ENCODE measurements around the gene KRT1. TPM values are rescaled to one million over a fixed set of nuclear protein-coding genes. Genes with fewer than 3 reads are reported as not detected.

Gene KRT1
- total and polyA plus RNA-seq, 2 experiments from 2014 or later: not detected

- WGBS, 2 experiments (ENCODE audit: low coverage in 1 of 2, low lambda C conversion rate in 2 of 2, missing lambda C conversion rate in 2 of 2): 1 to 2% methylated on average over 2 of the region's 2 CpGs
- Histone ChIP-seq H3K9me3 (ENCODE audit: low read depth) (no peaks in the 10 kb centered on the region), H3K4me3 (no peak overlapping the region), H2AFZ (no peak overlapping the region), H3K79me2 (ENCODE audit: insufficient read depth) (no peaks in the 10 kb centered on the region), H3F3A (ENCODE audit: insufficient read depth) (no peaks in the 10 kb centered on the region), H3K36me3 (ENCODE audit: low read depth) (no peaks in the 10 kb centered on the region), H4K20me1 (ENCODE audit: insufficient read depth) (no peaks in the 10 kb centered on the region), H3K27me3 (replicated peaks; ENCODE audit: insufficient read depth) (peaks cover 63% of the 10 kb centered on the region), H3K27ac (no peak overlapping the region), H3K9me2 (ENCODE audit: insufficient read depth) (no peaks in the 10 kb centered on the region), H3K9ac (no peak overlapping the region), H3K4me1 (ENCODE audit: insufficient read depth) (no peaks in the 10 kb centered on the region), H3K4me2 (ENCODE audit: unreplicated experiment) (no peak overlapping the region)
- in situ Hi-C loops (cut with MboI): no loop called here
- TF ChIP-seq EZH2 (IDR thresholded peaks at IDR 0.05; ENCODE audit: insufficient read depth, poor library complexity, severe bottlenecking): no peak
- DNase-seq: no peak
Measured at GRCh38 chr12:52682381-52682660, 2.1 kb upstream of the KRT1 start.

DNA sequence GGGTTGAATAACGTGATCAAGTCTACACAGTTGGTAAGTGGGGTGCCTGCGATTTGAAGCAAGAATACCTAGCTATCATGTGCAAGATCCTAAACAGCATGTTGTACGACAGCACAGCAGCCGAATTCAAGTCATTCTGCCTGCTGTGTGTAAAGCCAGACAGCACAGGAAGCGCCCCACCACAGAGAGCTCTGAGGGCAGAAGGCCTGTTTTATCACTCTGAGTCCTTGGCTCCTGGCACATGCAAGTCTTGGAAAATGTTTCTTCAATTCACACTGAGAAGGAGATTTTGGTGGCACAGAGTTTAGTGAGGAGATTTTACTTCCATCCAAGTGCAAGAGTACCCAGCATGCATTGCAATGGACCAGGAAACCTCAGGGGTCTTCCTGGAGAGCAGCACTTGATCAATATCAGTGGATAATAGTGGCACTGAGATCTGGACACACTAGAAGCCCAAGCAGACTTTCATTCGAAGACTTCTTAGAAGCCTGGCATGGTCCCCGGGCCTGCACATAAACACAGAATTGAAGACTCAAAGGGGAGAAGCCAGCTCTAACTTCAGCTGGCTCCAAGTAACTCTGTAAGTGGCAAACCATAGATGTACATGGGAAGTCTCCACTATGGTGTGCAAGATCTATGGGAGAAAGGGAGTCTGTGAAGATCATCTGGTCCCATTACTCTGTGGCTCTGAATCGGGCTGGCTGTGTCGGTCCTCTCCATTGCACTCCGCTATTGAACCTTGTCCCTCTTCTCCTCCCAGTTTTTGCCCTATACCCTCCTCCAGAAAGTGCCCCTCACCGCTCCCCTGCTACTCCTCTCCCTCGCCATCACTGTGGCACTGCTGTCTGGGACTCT lies 1.5 kb upstream of the KRT1 start:
- Histone ChIP-seq H3K9ac (no peak overlapping the region), H3F3A (ENCODE audit: insufficient read depth) (no peaks in the 10 kb centered on the region), H2AFZ (no peak overlapping the region), H3K9me2 (ENCODE audit: insufficient read depth) (no peaks in the 10 kb centered on the region), H3K9me3 (ENCODE audit: low read depth) (no peaks in the 10 kb centered on the region), H3K27ac (no peak overlapping the region), H3K4me3 (no peak overlapping the region), H4K20me1 (ENCODE audit: insufficient read depth) (no peaks in the 10 kb centered on the region), H3K79me2 (ENCODE audit: insufficient read depth) (no peaks in the 10 kb centered on the region), H3K36me3 (ENCODE audit: low read depth) (no peaks in the 10 kb centered on the region), H3K27me3 (replicated peaks; ENCODE audit: insufficient read depth) (peaks cover 63% of the 10 kb centered on the region), H3K4me1 (ENCODE audit: insufficient read depth) (no peaks in the 10 kb centered on the region), H3K4me2 (ENCODE audit: unreplicated experiment) (no peak overlapping the region)
- no peak for DNase-seq
- WGBS, 2 experiments (ENCODE audit: low coverage in 1 of 2, low lambda C conversion rate in 2 of 2, missing lambda C conversion rate in 2 of 2): 44% methylated on average over 12 of the region's 12 CpGs
- in situ Hi-C loops (cut with MboI): no loop called here
- no peak for TF ChIP-seq EZH2phosphoT487 (IDR thresholded peaks at IDR 0.05; ENCODE audit: insufficient read depth, low read depth)
- TF ChIP-seq EZH2 (IDR thresholded peaks at IDR 0.05; ENCODE audit: insufficient read depth, poor library complexity, severe bottlenecking): no peak

- DNase-seq: no peak
- no peaks in the 10 kb centered on the region for H3K4me1 ChIP-seq (ENCODE audit: insufficient read depth)
- peaks cover 52% of the 10 kb centered on the region for H3K27me3 ChIP-seq (replicated peaks; ENCODE audit: insufficient read depth)
- no peaks in the 10 kb centered on the region for H3K9me3 ChIP-seq (ENCODE audit: low read depth)
- H3K4me3 ChIP-seq: no peak overlapping the region
- H3K9ac ChIP-seq: no peak overlapping the region
- no peaks in the 10 kb centered on the region for H3K36me3 ChIP-seq (ENCODE audit: low read depth)
- H3K4me2 ChIP-seq (ENCODE audit: unreplicated experiment): no peak overlapping the region
- in situ Hi-C loops (cut with MboI): no loop called here
- TF ChIP-seq EZH2phosphoT487 (IDR thresholded peaks at IDR 0.05; ENCODE audit: insufficient read depth, low read depth) (no peak), EZH2 (IDR thresholded peaks at IDR 0.05; ENCODE audit: insufficient read depth, poor library complexity, severe bottlenecking) (no peak)
- H3K79me2 ChIP-seq (ENCODE audit: insufficient read depth): no peaks in the 10 kb centered on the region
- no peaks in the 10 kb centered on the region for H4K20me1 ChIP-seq (ENCODE audit: insufficient read depth)
- H2AFZ ChIP-seq: no peak overlapping the region
- no peaks in the 10 kb centered on the region for H3F3A ChIP-seq (ENCODE audit: insufficient read depth)
- no peak overlapping the region for H3K27ac ChIP-seq
- no peaks in the 10 kb centered on the region for H3K9me2 ChIP-seq (ENCODE audit: insufficient read depth)
- 53 to 54% methylated on average over 5 of the region's 5 CpGs for WGBS, 2 experiments (ENCODE audit: low coverage in 1 of 2, low lambda C conversion rate in 2 of 2, missing lambda C conversion rate in 2 of 2)
Measured at GRCh38 chr12:52679875-52680274, 332 bp downstream of the KRT1 start.

DNA sequence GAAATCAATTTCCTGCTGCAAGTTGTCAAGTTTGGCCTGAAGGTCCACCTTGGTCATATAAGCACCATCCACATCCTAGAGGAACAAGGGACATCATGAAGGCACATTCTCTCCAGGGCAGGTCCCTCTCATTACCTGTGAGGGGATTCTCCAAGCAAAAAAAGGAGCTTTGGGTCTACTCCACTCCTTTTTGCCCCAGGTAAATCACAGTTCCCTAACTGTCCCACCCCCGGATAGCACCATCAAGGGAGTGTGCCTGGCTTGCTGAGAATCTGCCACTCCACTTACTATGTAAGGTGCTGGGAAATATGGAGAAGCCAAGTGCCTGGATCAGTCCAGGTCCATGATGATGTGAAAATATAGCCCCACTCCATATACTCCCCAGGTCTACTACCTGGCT lies 2.5 kb downstream of the KRT1 start:
- H3K79me2 ChIP-seq (ENCODE audit: insufficient read depth): no peaks in the 10 kb centered on the region
- no peak for DNase-seq
- H3K27ac ChIP-seq: no peak overlapping the region
- no peak overlapping the region for H3K4me2 ChIP-seq (ENCODE audit: unreplicated experiment)
- H3K4me3 ChIP-seq: no peak overlapping the region
- TF ChIP-seq EZH2phosphoT487 (IDR thresholded peaks at IDR 0.05; ENCODE audit: insufficient read depth, low read depth) (no peak), EZH2 (IDR thresholded peaks at IDR 0.05; ENCODE audit: insufficient read depth, poor library complexity, severe bottlenecking) (no peak)
- no peaks in the 10 kb centered on the region for H3F3A ChIP-seq (ENCODE audit: insufficient read depth)
- in situ Hi-C loops (cut with MboI): no loop called here
- H3K36me3 ChIP-seq (ENCODE audit: low read depth): no peaks in the 10 kb centered on the region
- H3K9ac ChIP-seq: no peak overlapping the region
- H4K20me1 ChIP-seq (ENCODE audit: insufficient read depth): no peaks in the 10 kb centered on the region
- no peak overlapping the region for H2AFZ ChIP-seq
- no peaks in the 10 kb centered on the region for H3K4me1 ChIP-seq (ENCODE audit: insufficient read depth)
- H3K9me3 ChIP-seq (ENCODE audit: low read depth): no peaks in the 10 kb centered on the region
- peaks cover 50% of the 10 kb centered on the region for H3K27me3 ChIP-seq (replicated peaks; ENCODE audit: insufficient read depth)
- 27 to 55% methylated on average over 1 of the region's 1 CpG for WGBS, 2 experiments (ENCODE audit: low coverage in 1 of 2, low lambda C conversion rate in 2 of 2, missing lambda C conversion rate in 2 of 2)
- H3K9me2 ChIP-seq (ENCODE audit: insufficient read depth): no peaks in the 10 kb centered on the region

Data from GM23248 (cell line).